Panc1 (cell line): ENCODE data around the gene PLCB1. TPM values are rescaled to one million over a fixed set of nuclear protein-coding genes. Genes with fewer than 3 reads are reported as not detected.

ENCODE experiments used
- ATAC-seq: fragments of 200-7000 bp; cut with Tn5 transposase; 2 replicates; pipeline ENCODE4 v1.9.1; 2020; ENCODE audit warnings: mild to moderate bottlenecking, moderate library complexity
- BruUV-seq: library from RNA; stranded (reverse); fragments of 400-500 nt; replicated peaks from 2 replicates; lab custom pipeline; 2021; lab: Mats Ljungman, UMichigan
- CTCF ChIA-PET: fragments of 300-600 bp; sonication (Branson Sonifier 250); formaldehyde crosslinking; loops from one replicate; lab custom pipeline; 2022; ENCODE audit warnings: antibody characterized with exemption; lab: Charles Lee
- POLR2A ChIA-PET: fragments of 300-600 bp; sonication (Branson Sonifier 250); formaldehyde crosslinking; loops from one replicate; lab custom pipeline; 2022; ENCODE audit warnings: antibody characterized with exemption; lab: Charles Lee
- DNase-seq: peaks from one replicate; pipeline ENCODE4 v3.0.0-alpha.2; 2010; ENCODE audit warnings: low read depth, low spot score
- H3K27ac ChIP-seq: 2 replicates; pipeline ENCODE4 v1.5.1; 2011; ENCODE audit warnings: mild to moderate bottlenecking, low read length, inconsistent platforms
- H3K27me3 ChIP-seq: fragments of 200-500 bp; sonication (Bioruptor generic); 2 replicates; pipeline ENCODE4 v1.6.0; 2014; ENCODE audit warnings: low read length, inconsistent platforms; ENCODE audit not compliant: control insufficient read depth, insufficient read depth
- H3K36me3 ChIP-seq: fragments of 200-500 bp; sonication (Bioruptor generic); 2 replicates; pipeline ENCODE4 v1.5.1; 2014; ENCODE audit warnings: inconsistent platforms, mild to moderate bottlenecking, low read length, moderate library complexity; ENCODE audit not compliant: control insufficient read depth, insufficient read depth
- H3K4me1 ChIP-seq: 2 replicates; pipeline ENCODE4 v1.5.1; 2011; ENCODE audit warnings: inconsistent platforms, mild to moderate bottlenecking, low read length, moderate library complexity; ENCODE audit not compliant: control insufficient read depth, insufficient read depth
- H3K4me3 ChIP-seq, 2 experiments: 2 replicates each; pipeline ENCODE4 v1.5.1; 2011 to 2012; ENCODE audit warnings: low read depth in 2 of 2, low read length in 2 of 2, mild to moderate bottlenecking in 2 of 2, inconsistent platforms in 1 of 2, moderate library complexity in 1 of 2
- H3K9me3 ChIP-seq: fragments of 200-500 bp; sonication (Bioruptor generic); 2 replicates; pipeline ENCODE4 v1.5.1; 2014; ENCODE audit warnings: low read depth, mild to moderate bottlenecking, inconsistent platforms, low read length, moderate library complexity; ENCODE audit not compliant: control insufficient read depth, insufficient read depth
- CTCF ChIP-seq: fragments of 450-650 bp; IDR thresholded peaks from 2 replicates; pipeline ENCODE4 v1.5.1; 2017; ENCODE audit warnings: mild to moderate bottlenecking
- POLR2AphosphoS5 ChIP-seq: IDR thresholded peaks from 2 replicates; pipeline ENCODE4 v1.6.1; 2012; ENCODE audit warnings: mild to moderate bottlenecking, low read depth, low read length, moderate library complexity
- REST ChIP-seq, 2 experiments: IDR thresholded peaks; 2 replicates each; pipeline ENCODE4 v1.6.1; 2011 to 2012; ENCODE audit warnings: low read depth in 2 of 2, control low read depth in 1 of 2, low read length in 1 of 2, mild to moderate bottlenecking in 1 of 2, moderate library complexity in 1 of 2; ENCODE audit not compliant: insufficient read depth in 1 of 2
- SIN3A ChIP-seq: IDR thresholded peaks from 2 replicates; pipeline ENCODE4 v1.6.1; 2012; ENCODE audit warnings: low read depth, mild to moderate bottlenecking, low read length, moderate library complexity, borderline replicate concordance; ENCODE audit not compliant: insufficient read depth
- TCF7L2 ChIP-seq: IDR thresholded peaks from 2 replicates; pipeline ENCODE4 v1.6.1; 2011; ENCODE audit warnings: mild to moderate bottlenecking, low read depth, low read length, inconsistent platforms
- in situ Hi-C: cut with HindIII; loops from 2 replicates; pipeline ENCODE4 v1.10.0; 2016; ENCODE audit warnings: low sequenced_read_pairs, low pct_unique_long_range_greater_than_20kb
- intact Hi-C: fragments of 100-400 bp; cut with micrococcal nuclease; formaldehyde crosslinking; loops from one replicate; pipeline ENCODE4 v1.10.0; 2022; ENCODE audit not compliant: unreplicated experiment
- total RNA-seq: library from RNA; stranded (reverse); gene quantifications from one replicate; pipeline ENCODE4 v1.2.1, GENCODE V29; 2021; ENCODE audit not compliant: unreplicated experiment

PLCB1 gene
- total RNA-seq, 1 experiment from 2014 or later, result 0.59 TPM

GRCh38 chr20:8249634-8250033, 117.6 kb downstream of the PLCB1 start:
- DNase-seq, result no peak

GRCh38 chr20:8250539-8251200, 118.6 kb downstream of the PLCB1 start:
- no peak overlapping the region for H3K27ac ChIP-seq
- no peaks in the 10 kb centered on the region for H3K27me3 ChIP-seq
- no peaks in the 10 kb centered on the region for H3K36me3 ChIP-seq
- BruUV-seq, result no TSS peak
- in situ Hi-C loops, result no loop called here
- intact Hi-C loops, result no loop called here
- ATAC-seq (no peak), DNase-seq (no peak)
- H3K9me3 ChIP-seq, result no peaks in the 10 kb centered on the region
- H3K4me1 ChIP-seq, result no peaks in the 10 kb centered on the region
- ChIA-PET POLR2A (no interaction called here), CTCF (no interaction called here)
- no peak overlapping the region for H3K4me3 ChIP-seq
- TF ChIP-seq POLR2AphosphoS5 (no peak), REST (IDR thresholded peaks at IDR 0.05; ENCODE audit: insufficient read depth in 1 of 2, low read depth in 2 of 2, low read length in 1 of 2) (no peak), SIN3A (no peak), TCF7L2 (no peak)

More at GRCh38 chr20:8249634-8250033, 117.6 kb downstream of the PLCB1 start:
- BruUV-seq, result no TSS peak
- in situ Hi-C loops (no loop called here), intact Hi-C loops (no loop called here)
- ChIA-PET POLR2A (no interaction called here), CTCF (no interaction called here)
- Histone ChIP-seq H3K27me3 (no peaks in the 10 kb centered on the region), H3K9me3 (no peaks in the 10 kb centered on the region), H3K27ac (no peak overlapping the region), H3K36me3 (no peaks in the 10 kb centered on the region), H3K4me3 (no peak overlapping the region), H3K4me1 (no peaks in the 10 kb centered on the region)
- TF ChIP-seq POLR2AphosphoS5 (no peak), CTCF (no peak), TCF7L2 (no peak), REST (IDR thresholded peaks at IDR 0.05; ENCODE audit: insufficient read depth in 1 of 2, low read depth in 2 of 2, low read length in 1 of 2) (no peak), SIN3A (no peak)
- ATAC-seq, result no peak
